Left hindlimb (tissue), 1 donor: ENCODE results near the gene RASA3.

Source experiments
- DNase-seq: peaks from one replicate; pipeline ENCODE4 v3.0.0-alpha.2; 2018

The RASA3 gene

DNA sequence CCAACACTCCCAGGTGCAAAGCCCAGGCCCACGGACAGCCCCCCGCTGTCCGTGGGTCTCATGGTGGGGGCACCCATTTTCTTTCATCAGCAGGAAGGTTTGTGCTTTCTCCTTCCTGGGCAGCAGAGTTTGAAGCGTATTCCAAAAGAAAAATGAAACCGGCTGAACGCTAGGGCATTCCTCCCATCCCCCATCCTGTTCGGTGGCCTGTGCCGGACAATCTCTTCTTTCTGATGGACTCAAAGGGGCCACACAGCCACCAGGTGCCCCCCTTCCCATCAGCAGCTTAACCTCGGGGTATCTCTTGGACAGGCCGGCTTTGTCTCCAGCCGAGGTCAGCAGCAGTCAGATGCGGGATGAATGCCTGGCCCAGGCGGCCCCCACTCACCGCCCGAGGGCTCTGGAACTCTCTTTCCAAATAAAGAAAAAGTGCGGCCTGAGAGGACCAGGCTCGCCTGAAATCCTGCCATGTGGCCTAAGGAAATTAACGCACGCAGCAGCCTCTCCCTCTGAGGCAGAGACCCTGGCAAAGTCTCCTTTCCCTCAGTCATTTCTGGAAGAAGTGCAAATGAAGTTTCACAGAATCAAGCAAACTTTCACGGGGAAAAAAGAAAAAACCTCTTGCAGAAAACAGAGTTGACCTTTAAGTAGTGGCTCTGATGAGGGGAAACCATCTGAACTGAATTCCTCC is 67.8 kb downstream of the RASA3 start:
- DNase-seq, result no peak

DNA sequence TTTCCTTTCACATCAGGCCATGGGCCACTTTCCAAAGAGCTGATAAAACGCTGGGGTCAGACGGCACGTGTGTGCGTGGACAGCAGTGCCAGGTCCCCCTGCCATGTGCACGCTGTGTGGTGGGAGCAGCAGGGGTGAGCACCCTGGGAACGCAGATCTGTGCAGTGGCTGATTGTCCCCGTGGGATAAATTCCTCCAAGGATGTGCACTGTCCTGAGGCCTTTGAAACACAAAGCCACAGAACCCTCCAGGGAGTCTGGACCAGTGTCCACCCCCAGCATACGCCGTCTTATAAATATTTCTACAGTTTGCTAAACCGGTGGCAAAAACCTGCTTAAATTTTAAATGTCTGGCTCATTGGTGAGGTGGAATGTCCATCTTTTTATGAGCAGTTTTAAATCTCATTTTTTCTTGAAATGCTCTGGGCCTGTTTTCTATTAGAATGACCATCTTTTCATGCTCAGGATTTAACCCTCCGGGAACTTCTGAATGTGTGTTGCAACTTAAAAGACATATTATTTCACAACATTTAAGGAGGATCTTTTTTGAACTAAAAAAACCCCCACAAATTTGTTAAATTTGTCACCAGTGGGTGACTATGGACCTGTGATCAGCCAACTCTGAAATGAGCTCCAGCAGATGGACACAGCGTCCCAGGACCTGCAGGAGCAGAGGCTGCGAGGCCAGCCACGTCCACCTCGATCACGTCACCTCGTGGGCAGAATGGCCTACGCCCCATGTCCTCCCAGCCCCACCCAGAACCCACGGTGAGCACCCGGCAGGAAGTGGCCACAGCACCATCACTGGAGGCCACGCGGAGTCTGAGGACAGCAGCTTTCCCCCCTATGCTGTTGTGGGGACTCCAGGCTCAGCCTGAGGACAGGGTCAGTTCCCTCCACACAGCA is 68.6 kb downstream of the RASA3 start:
- no peak for DNase-seq

DNA sequence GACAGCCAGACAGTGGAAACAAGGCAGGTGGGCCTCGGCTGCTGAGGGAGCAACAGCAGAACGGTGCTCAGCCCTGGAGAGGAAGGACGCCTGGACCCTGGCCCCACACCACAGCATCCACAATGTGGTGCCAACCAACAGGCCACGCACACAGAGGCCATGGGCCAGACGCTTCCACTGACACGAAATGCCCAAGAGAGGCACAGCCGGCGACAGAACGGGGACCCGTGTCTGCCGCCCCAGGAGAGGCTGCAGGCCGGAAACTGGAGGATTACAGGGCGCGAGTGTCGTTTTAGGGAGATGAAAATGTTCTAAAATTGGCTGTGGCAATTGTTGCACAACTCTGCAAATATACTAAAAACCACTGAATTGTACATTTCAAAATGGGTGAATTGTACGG is 69.7 kb downstream of the RASA3 start:
- no peak for DNase-seq

DNA sequence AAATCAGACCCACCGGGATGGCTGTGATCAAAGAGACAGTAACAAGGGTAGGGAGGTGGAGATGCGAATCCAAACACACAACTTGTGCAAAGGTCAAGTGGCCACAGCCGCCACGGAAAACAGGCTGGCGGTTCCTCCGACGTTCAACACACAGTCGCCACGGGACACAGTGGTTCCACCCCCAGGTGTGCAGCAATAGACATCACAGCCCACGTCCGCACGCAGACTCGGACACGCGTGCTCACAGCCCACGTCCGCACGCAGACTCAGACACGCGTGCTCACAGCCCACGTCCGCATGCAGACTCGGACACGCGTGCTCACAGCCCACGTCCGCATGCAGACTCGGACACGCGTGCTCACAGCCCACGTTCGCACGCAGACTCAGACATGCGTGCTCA is 70.1 kb downstream of the RASA3 start:
- DNase-seq, result no peak

DNA sequence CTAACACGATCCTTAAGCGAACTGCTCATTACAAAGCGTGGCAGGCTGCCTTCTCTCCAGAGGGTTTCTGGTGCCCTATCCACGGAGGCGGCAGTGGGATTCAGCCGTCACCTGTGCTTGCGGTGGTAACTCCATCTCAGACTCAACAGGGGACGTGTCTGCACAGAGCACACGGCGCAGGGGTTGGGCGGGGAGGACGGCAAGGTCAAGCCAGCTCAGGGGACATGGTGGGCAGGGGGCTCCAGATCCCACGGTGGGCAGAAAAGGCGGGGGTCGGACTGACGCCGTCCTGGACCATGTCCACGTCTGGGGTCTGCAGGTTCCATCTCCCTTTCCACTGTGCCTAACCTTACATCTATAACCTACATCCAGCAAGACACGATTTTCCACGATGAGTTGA is 70.7 kb downstream of the RASA3 start:
- DNase-seq, result no peak

DNA sequence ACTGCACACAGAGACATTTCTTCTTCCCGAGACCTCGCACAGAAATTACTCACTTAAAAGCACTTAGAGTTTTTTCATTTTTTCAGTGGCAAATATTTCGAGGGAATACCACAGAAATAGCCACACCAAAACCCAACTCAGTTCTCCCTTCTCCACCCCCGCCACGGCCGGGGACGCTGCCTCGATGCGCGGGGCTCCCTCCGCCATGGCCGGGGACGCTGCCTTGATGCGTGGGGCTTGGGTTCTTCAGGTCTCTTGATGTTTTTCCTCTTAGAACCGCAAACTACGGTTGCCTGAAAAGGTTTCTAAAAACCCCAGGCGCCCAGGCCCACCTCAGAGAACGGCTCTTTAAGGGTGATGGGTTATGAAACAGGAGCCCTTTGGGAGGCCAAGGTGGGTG is 71.4 kb downstream of the RASA3 start:
- no peak for DNase-seq

DNA sequence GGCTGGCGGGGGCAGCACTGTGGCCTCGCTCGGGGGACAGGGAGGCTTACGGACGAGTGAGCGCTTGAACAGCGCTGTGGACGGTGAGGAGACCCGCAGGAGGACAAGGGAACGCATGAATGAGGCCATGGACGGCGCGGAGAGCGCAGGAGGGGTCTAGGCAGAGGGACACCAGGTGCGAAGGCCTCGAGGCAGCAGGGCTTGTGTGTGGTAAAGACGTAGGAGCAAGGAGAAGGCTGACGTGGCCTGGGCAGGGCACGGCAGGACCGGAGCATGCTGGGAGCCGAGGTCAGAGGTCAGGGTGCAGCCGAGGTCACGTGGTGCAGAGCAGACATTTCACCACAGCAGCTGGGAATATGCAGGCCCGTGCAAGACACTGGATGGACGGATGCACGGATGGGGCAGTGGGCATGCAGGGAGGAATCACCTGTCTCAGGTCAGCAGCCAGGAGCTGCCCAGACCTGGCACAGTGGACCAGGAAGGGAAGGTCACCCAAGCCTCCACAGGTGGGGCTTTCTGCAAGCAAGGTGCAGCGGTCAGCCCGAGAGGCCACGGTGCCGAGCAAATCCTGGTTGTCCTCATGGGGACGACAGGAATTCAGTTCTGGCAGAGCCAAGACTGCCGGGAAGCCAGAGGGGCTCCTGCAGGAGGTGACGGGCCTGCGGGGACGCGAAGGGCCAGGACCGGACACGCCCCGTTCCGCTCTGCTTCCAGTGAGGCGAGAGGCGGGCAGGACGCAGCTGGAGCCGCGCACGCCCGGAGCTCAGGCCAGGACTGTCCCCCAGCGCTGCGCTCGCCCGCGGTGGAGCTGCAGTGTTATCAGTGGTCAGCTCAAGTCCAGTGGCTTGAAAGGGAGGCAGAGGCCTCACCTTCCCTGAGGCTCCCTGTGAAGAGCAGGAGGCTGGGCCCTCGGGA is 72.2 kb downstream of the RASA3 start:
- no peak for DNase-seq

DNA sequence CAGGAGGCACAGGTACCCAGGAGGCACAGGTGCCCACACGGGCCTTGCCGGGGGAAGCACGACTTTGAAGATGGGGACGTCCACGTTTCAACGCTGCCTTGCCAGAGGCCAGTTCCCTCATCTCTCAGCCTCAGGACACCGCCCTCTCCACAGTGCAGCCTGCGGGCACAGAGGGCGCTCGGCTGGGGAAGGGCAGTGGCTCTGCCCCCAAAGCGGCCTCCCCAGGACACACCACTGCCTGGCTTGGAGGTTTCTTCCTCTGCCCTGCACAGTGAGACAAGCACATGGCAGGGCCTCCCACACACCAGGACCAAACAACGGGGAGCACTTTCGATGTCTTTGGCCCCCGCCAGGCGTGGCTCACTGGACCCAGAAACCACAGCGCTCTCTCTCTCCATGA is 73.0 kb downstream of the RASA3 start:
- no peak for DNase-seq

DNA sequence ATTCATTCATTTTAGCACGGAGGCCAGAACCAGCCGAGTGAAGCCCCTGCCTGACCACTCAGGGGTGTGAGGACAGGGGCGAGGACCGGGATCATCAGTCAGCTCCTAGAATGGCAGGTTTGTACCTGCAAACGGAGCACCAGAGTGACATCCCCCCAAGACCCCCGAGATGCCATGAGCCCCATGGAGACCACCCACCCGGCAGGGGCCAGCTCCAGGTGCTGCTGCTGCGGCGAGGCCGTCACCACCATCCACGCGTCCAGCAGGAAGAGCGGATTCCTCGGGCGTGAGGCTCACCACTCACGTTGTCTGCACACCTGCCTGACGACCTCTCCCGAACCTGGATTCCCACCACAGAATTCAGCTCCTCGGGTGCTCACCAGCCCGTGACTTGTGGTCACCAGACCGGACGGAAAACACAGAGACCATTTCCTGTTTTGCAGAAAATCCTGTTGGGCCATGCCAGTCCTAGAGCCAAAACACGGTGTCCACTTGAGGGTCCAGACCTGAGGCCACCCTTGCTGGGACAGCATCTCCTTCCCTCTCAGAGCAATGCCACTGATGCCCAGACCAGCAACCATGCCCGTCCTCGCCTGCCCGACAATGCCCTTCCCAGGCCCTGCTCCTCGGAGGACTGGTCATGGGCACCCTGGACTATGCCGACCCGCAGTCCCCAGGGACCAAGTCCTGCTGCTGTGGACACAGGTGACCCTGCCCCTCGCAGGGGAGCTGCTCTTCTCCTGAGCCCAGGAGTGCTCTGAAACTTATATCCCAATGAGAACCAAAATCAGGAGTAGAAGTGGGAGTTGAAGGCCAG is 74.2 kb downstream of the RASA3 start:
- no peak for DNase-seq

DNA sequence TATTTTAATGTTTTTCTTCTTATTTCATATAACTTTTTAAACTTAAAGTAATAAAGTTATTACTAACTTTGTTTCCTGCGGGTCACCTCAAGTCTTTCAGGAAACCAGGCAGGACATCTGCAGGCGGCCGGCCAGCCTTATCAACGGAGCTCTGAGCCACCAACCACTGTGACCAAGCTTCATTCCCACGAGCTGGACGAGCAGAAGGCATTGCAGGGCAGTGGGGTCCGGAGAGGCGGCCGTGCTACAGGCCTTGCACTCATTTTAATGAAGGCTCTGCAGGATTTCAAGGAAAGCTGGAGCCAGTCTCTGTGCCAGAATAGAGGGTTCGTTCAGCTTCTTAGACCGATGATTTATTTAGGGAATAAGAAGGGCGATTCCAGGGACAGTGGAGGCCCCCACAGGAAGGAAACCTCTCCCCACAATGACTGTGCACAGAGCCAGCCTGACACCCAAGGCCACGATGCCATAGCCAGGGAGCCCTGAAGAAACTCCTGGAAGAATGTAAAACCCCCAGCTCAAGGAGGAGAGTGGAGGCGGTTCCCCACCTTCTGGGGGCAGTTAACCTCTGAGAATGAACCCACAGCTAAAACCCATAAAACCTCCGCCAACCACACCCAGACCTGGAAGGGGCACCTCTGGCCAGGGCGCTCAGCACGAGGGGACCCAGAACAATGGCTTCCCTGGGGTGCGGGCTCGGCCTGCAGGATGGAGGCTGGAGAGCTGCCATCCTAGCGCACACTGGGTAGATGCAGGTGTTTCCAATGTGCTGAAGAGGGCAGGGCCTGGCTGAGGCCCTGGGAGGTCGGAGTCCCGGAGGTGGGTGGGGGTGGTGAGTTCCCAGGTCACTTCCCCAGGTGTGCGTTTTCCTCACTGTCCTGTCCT is 75.0 kb downstream of the RASA3 start:
- no peak for DNase-seq

DNA sequence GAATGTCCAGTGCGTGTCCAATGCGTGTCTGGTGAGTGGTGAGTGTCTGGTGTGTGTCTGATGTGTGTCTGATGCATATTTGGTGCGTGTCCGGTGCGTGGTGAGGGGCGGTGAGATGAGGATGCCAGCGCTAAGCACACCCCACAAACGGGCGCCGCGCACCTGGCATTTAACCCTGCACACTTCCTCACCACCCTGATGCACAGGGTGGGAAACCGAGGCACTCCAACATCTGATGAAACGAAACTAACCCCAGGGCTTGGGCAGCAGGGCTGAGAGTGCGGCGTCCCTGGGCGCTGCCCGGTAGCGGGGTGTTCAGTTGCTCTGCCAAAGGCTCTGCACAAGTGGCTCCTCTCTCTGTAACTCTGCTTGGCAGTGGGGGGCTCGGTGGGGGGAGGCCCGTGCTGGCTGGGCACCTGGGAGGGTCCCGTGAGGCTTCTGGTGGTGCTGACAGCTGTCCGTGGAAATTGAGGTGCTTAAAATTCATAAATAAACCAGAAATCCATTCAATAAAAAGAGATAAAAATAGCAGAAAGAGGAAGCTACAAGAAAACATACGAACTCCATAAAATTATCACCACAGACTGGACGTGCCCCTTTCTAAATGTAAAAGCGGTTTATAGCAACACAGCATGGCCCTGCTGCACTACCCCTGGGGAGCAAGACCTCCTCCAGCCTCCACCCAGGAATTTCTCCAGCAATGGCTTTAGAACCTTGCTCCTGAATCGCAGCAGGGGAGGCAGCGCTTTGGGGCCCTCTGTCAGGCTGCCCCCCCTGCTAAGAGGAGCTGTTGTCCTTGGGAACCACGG is 76.0 kb downstream of the RASA3 start:
- DNase-seq, result no peak

DNA sequence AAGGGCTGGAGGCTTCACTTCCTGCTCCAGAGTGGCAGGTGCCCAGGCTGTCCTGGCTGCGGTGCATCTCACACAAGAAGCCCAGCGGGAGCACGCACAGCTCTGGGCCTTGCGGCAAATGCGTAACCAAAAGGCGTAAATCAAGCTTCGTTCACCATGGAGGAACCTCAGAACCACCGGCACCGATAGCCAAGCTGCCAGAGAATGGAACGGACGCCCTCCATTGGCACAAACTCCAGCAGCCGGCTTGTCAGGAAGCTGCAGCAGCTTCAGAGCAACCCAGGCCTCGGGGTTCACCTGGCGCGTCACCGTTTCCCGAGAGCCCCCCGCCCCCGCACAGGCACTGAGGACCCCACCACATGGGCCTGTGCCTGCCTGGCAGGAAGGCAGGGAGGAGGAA is 76.7 kb downstream of the RASA3 start:
- DNase-seq, result no peak

DNA sequence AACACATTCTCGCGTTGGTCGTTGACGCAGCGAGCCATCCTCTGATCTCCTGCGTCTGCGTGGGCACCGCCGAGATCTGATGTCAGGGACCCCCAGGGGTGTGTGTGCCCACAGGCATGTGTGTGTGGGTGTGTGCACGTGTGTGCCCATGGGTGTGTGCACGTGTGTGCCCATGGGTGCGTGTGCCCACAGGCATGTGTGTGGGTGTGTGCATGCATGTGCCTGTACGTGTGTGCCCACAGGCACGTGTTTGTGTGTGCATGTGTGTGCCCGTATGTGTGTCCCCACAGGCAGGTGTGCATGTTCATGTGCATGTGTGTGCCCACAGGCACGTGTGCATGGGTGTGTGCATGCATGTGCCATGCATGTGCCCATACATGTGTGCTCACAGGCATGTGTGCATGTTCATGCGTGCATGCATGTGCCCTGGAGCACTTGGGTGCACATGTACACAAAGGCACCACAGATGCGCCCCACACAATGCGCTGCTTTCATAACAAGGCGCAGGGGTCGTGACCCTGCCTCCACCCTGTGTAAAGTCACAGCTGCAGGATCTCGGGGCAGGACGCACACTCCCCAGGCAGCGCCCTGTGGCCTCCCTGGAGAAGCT is 77.5 kb downstream of the RASA3 start:
- no peak for DNase-seq

DNA sequence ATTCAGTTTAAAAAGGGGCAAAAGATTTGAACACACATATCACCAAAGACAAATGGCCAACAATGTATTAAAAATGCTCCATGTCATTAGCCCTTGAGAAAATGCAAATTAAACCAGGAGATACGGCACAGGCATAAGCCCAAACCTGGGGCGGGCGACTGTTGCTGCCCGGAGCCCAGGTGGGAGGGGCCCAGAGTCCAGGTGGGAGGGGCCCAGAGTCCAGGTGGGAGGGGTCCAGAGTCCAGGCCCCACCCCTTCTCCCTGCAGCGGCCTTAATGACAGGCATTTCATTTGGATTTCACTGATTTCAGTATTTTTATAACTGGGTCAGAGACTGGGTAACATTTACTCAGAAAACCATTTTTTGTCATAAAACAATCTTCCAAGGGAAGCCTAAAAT is 78.2 kb downstream of the RASA3 start:
- no peak for DNase-seq

DNA sequence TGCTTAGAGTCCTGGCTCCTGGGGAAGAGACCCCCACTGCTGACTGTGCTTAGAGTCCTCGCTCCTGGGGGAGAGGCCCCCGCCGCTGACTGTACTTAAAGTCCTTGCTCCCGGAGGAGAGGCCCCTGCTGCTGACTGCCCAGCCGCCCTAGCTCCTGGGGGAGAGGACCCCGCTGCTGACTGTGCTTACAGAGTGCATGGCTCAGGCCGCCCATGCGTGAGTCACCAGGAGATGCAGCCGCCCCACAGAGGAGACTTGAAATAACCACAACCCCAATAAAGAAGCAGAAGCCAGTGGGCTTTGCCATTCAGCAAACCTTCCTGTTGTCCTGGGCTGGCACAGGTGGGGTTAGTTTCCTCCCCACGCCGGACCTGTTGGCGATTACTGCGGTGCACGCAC is 79.4 kb downstream of the RASA3 start:
- DNase-seq, result no peak

DNA sequence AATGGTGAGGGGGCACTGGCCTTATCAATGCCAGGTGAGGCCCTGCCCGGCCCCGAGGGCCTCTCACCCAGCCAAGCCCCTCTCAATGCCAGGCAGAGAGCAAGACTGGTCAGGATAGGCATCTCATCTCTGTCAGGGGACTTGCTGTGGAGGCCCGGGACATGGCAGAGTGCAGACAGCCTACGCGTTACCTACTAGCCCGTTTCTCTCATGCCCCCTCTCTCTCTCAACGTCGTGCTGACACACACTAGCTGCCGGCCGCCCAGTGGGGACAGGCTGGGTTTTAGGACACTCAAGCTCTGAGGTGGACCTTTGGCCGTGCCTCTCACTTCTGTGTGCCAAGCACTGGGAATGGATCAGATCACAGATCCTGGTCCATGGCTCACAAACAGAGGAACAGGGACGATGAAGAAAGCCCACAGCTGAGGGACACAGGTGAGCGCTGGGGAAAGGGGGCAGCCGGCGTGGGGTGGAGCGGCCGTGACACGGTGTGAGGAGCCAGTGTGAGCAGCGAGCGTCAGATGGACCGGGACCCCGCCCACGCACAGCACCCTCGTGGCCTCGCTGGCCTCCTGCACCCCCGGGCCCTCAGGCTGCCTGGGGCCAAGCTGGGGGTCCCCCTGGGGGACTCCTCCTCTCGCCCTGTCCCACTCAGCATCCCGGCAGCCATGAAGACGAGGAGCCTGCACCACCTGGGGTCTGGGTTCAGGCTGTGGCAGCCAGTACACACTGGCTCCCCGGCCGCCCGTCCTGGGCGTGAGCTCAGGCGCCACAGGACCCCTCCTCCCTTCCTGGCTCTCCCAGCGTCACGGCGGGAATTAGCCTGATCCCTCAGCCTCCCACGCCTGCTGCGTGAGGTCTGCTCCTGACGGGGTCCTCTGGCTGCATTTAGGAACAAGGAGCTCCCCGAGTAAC is 81.6 kb downstream of the RASA3 start:
- no peak for DNase-seq

DNA sequence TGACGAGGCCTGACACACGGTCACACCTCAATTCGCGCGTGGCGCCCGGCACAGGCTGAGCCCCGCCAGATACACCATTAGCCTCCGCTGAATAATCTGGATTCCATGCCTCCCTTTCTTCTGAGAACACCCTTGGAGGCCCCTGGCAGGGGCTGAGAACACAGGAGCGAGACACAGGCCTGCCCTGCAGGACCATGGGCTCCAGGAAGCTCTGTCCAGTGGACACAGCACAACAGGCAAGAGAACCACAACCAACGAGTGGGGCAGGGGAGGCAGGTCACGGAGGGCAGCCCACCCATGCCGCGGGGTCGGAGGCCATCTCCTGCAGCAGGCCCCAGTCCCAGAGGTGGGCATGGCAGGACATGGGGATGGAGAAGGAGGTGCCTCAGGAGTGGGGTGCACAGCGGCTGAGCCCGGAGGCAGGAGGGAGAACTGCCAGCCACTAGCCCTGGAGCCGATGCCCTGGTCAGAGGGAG is 82.8 kb downstream of the RASA3 start:
- no peak for DNase-seq

DNA sequence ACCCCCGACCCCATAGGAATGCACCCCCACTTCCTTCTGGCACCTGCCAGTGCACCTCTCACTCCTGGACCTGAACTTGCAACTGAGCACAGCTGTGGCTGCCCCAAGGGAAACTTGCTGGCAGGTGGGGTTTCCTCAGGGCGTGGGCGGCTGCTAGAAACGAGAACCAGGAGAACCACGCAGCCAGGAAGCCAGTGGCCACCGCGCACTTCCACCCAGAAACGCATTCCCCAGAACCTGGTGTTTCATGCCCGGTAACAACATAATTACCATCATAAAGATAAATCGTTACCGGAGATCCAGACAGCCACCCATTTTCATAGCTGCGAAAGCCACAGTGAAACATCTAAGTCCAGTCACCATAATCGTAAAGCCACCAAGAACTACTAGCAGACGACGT is 83.4 kb downstream of the RASA3 start:
- DNase-seq, result no peak

DNA sequence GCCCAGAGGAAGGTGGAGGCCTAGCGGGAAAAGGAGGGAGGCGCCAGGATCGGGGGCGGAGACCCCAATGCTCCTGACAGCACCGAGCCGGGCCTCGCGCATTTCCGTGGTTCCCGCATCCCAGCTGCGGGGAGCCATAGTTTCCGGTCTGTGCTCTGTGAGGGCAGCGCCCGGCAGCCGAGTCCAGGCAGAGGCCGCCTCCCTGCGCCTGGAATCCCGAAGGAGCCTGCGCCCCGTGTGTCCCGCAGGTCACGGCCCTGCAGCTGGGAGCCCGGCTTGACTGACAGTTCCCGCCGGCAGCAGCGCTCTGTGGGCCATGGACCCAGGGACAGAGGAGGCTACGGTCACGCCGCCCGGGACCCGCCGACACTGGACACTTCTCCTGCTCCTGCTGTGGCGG is 84.0 kb downstream of the RASA3 start:
- DNase-seq, result no peak
